Tibial artery (tissue), 4 donors: ENCODE measurements around the gene OR6B2.

Experiments used
- DNase-seq, 2 donors: peaks; one replicate each; pipeline ENCODE4 v3.0.0-alpha.2; 2019
- H3K27ac ChIP-seq, 2 donors: fragments of 200-600 bp; sonication (generic) in 1 of 2; 1 replicate in 1 of 2; 2 replicates in 1 of 2; pipeline ENCODE4 v1.5.1; 2018 to 2019; ENCODE audit warnings: mild to moderate bottlenecking in 1 of 2
- H3K27me3 ChIP-seq, 2 donors: fragments of 200-600 bp; sonication (generic) in 1 of 2; one replicate each; pipeline versions ENCODE4 v1.5.1 to v1.6.0; 2016 to 2019
- H3K36me3 ChIP-seq, 3 donors: fragments of 200-600 bp; sonication (generic) in 2 of 3; one replicate each; pipeline ENCODE4 v1.5.1; 2016 to 2019; ENCODE audit warnings: mild to moderate bottlenecking in 2 of 3
- H3K4me1 ChIP-seq, 4 donors: fragments of 200-600 bp; sonication (generic) in 2 of 4; 1 replicate in 3 of 4; 2 replicates in 1 of 4; pipeline ENCODE4 v1.5.1; 2016 to 2019
- H3K4me3 ChIP-seq, 2 donors: fragments of 200-600 bp; sonication (generic) in 1 of 2; 1 replicate in 1 of 2; 2 replicates in 1 of 2; pipeline ENCODE4 v1.5.1; 2018 to 2019; ENCODE audit warnings: mild to moderate bottlenecking in 2 of 2
- H3K9me3 ChIP-seq, 3 donors: fragments of 200-600 bp; sonication (generic) in 1 of 3; one replicate each; pipeline ENCODE4 v1.5.1; 2016 to 2019
- CTCF ChIP-seq, 2 experiments: fragments of 200-600 bp in 1 of 2; fragments of 450-650 bp in 1 of 2; IDR thresholded peaks; one replicate each; pipeline ENCODE4 v1.5.1; 2017 to 2019; ENCODE audit warnings: antibody characterized with exemption in 2 of 2, mild to moderate bottlenecking in 1 of 2, moderate library complexity in 1 of 2
- intact Hi-C: fragments of 100-400 bp; cut with DNase I; formaldehyde crosslinking; loops from one replicate; pipeline ENCODE4 v1.15.0; 2023; ENCODE audit warnings: low total_unique reads

The OR6B2 gene

GRCh38 chr2:240041363-240041762 lies 11.1 kb upstream of the OR6B2 start:
- no peak for TF ChIP-seq CTCF (IDR thresholded peaks at IDR 0.05)
- no peaks in the 10 kb centered on the region for H3K36me3 ChIP-seq
- H3K4me1 ChIP-seq, result no peaks in the 10 kb centered on the region
- H3K27me3 ChIP-seq, result peaks cover 0 to 43% of the 10 kb centered on the region in 2 donors
- no peak overlapping the region for H3K27ac ChIP-seq
- intact Hi-C loops, result no loop called here
- no peak for DNase-seq
- no peak overlapping the region for H3K4me3 ChIP-seq
- no peaks in the 10 kb centered on the region for H3K9me3 ChIP-seq

- no peaks in the 10 kb centered on the region for H3K4me1 ChIP-seq
- intact Hi-C loops, result no loop called here
- TF ChIP-seq CTCF (IDR thresholded peaks at IDR 0.05), result no peak
- no peaks in the 10 kb centered on the region for H3K36me3 ChIP-seq
- no peak overlapping the region for H3K27ac ChIP-seq
- H3K27me3 ChIP-seq, result peaks cover 0 to 21% of the 10 kb centered on the region in 2 donors
- no peak for DNase-seq
- H3K4me3 ChIP-seq, result no peak overlapping the region
- no peaks in the 10 kb centered on the region for H3K9me3 ChIP-seq
These were observed 7.1 kb upstream of the OR6B2 start for GRCh38 chr2:240037358-240037757.

- intact Hi-C loops, result no loop called here
- no peak for TF ChIP-seq CTCF (IDR thresholded peaks at IDR 0.05)
- H3K27me3 ChIP-seq, result peaks cover 0 to 5% of the 10 kb centered on the region in 2 donors
- DNase-seq, result peak in 1 of 2 donors; percentile 40
- no peaks in the 10 kb centered on the region for H3K4me1 ChIP-seq
- no peaks in the 10 kb centered on the region for H3K9me3 ChIP-seq
- no peaks in the 10 kb centered on the region for H3K36me3 ChIP-seq
- H3K4me3 ChIP-seq, result no peak overlapping the region
- H3K27ac ChIP-seq, result no peak overlapping the region
These were observed 3.1 kb upstream of the OR6B2 start for GRCh38 chr2:240033330-240033678.

- no peak for TF ChIP-seq CTCF (IDR thresholded peaks at IDR 0.05)
- intact Hi-C loops, result no loop called here
- Histone ChIP-seq H3K4me1 (no peaks in the 10 kb centered on the region), H3K27me3 (peaks cover 0 to 5% of the 10 kb centered on the region in 2 donors), H3K9me3 (no peaks in the 10 kb centered on the region), H3K36me3 (no peaks in the 10 kb centered on the region), H3K4me3 (no peak overlapping the region), H3K27ac (no peak overlapping the region)
- peak in 1 of 2 donors; percentile 41 for DNase-seq
These were observed 2.4 kb upstream of the OR6B2 start for GRCh38 chr2:240032406-240033329.

- Histone ChIP-seq H3K36me3 (peaks cover 15 to 20% (median 15%) of the 10 kb centered on the region in 3 donors), H3K27me3 (no peaks in the 10 kb centered on the region), H3K4me3 (peak overlapping the region; percentile 81 to 89), H3K27ac (peak overlapping the region; percentile 97 to 98), H3K4me1 (peaks cover 0 to 15% (median 11%) of the 10 kb centered on the region in 4 donors), H3K9me3 (no peaks in the 10 kb centered on the region)
- peak in 1 of 2 donors; percentile 61 for DNase-seq
- intact Hi-C loops, result loop anchor here (5.0 kb wide), 1 partner anchor 563 kb away; the partner anchor contains the start of gene CAPN10
- TF ChIP-seq CTCF (IDR thresholded peaks at IDR 0.05), result no peak
These were observed 5.5 kb downstream of the OR6B2 start for GRCh38 chr2:240024766-240025165.
